Retinal pigment epithelial cell (primary cell): ENCODE data around the gene PLD2.

Source experiments
- DNase-seq: peaks from one replicate; pipeline ENCODE4 v3.0.0-alpha.2; 2010; ENCODE audit warnings: low read depth
- H3K4me3 ChIP-seq: 2 replicates; pipeline ENCODE4 v1.5.1; 2011; ENCODE audit warnings: mild to moderate bottlenecking, low read length, control low read depth, moderate library complexity
- CTCF ChIP-seq: conservative IDR thresholded peaks from 2 replicates; pipeline ENCODE4 v1.5.1; 2011; ENCODE audit warnings: low read depth, low read length, control low read depth, inconsistent platforms

Gene PLD2

DNA sequence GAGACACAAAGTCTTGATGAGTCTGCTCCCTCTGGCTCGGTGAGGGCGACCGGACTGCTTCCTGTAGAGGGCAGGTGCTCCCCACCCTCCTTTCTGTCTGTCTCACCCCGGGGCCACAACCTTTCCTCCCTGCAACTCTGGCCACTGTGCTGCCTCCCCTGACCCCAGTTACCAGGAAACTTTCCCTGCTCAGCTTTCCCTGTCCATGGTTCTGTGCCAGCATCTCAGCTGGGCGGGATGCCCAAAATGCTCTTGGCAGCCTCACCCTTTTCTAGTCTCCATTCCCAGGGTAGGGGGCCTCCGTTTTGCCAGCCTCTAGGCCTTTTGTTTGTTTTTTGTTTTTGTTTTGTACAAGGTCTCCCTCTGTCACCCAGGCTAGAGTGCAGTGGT, 1.4 kb downstream of the PLD2 start:
- no peak overlapping the region for H3K4me3 ChIP-seq
- no peak for DNase-seq
- TF ChIP-seq CTCF = no peak

- no peak for DNase-seq
- no peak for TF ChIP-seq CTCF
- no peak overlapping the region for H3K4me3 ChIP-seq
Observed at GRCh38 chr17:4810696-4811290, 3.8 kb downstream of the PLD2 start.

DNA sequence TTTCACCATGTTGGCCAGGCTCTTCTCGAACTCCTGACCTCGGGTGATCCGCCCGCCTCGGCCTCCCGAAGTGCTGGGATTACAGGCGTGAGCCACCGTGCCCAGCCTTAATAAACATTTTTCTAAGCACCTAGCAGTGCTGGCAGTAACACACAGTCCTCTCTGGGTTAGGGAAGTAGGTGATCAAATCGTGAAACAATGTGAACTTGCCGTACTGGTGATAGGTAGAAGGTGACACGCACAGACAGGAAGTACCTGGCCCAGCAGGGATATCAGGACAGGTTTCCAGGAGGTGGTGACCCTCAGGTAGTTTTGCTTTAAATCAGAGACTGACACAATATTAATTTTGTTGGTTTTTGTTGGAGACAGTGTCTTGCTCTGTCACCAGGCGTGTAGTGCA, 4.5 kb downstream of the PLD2 start:
- no peak overlapping the region for H3K4me3 ChIP-seq
- DNase-seq = no peak
- TF ChIP-seq CTCF = no peak

DNA sequence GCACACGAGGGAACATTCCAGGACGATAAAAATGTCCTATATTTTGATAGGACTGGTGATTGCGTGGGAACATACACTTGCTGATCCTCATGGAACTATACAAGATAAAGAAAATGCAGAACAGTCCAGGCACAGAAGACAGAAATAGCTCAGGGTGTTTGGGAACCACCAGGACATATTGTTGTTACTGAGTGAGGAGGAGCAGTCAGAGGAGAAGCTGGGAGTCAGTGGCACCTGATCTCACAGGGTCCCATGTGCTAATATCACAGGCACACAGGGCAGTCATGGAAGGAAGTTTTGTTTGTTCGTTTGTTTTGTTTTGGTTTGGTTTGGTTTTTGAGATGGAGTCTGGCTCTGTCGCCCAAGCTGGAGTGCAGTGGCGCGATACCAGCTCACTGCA, 5.7 kb downstream of the PLD2 start:
- no peak for DNase-seq
- TF ChIP-seq CTCF = no peak
- H3K4me3 ChIP-seq = no peak overlapping the region

GRCh38 chr17:4815043-4815675, 8.2 kb downstream of the PLD2 start:
- no peak for DNase-seq
- no peak overlapping the region for H3K4me3 ChIP-seq

GRCh38 chr17:4816826-4817225, 9.9 kb downstream of the PLD2 start:
- no peak for DNase-seq
- no peak for TF ChIP-seq CTCF
- H3K4me3 ChIP-seq = no peak overlapping the region

More at GRCh38 chr17:4815043-4815675, 8.2 kb downstream of the PLD2 start:
- TF ChIP-seq CTCF = no peak

- H3K4me3 ChIP-seq = no peak overlapping the region
- no peak for TF ChIP-seq CTCF
- no peak for DNase-seq
Observed at GRCh38 chr17:4818276-4818675, 11.3 kb downstream of the PLD2 start.
